Brain pericyte (primary cell): ENCODE data around the gene RGPD5.
"Not testable (repeated sequence)": the region's sequence is repeated elsewhere in the genome, so short reads cannot be mapped to it uniquely, and the experiment has no call there.

ENCODE experiments used
- DNase-seq: peaks from one replicate; pipeline ENCODE4 v3.0.0-alpha.2; 2012; ENCODE audit warnings: low read depth, low spot score

The RGPD5 gene

GRCh38 chr2:109794074-109794737, at the start of gene RGPD5:
RGPD5 (plus strand) TSS chr2:109794305; CDS start chr2:109794466, 161 bp downstream.
- not testable (repeated sequence) for DNase-seq

- not testable (repeated sequence) for DNase-seq
Measured at GRCh38 chr2:109751572-109751971, 42.5 kb upstream of the RGPD5 start.

- not testable (repeated sequence) for DNase-seq
Measured at GRCh38 chr2:109757163-109757824, 36.8 kb upstream of the RGPD5 start.

- DNase-seq = not testable (repeated sequence)
Measured at GRCh38 chr2:109760265-109761042, 33.7 kb upstream of the RGPD5 start.

GRCh38 chr2:109761043-109761454, 33.1 kb upstream of the RGPD5 start:
- not testable (repeated sequence) for DNase-seq

GRCh38 chr2:109761976-109762375, 32.1 kb upstream of the RGPD5 start:
- not testable (repeated sequence) for DNase-seq

- DNase-seq = not testable (repeated sequence)
Measured at GRCh38 chr2:109766074-109766473, 28.0 kb upstream of the RGPD5 start.

GRCh38 chr2:109766886-109767578, 27.1 kb upstream of the RGPD5 start:
- DNase-seq = not testable (repeated sequence)

GRCh38 chr2:109768934-109769333, 25.2 kb upstream of the RGPD5 start:
- DNase-seq = not testable (repeated sequence)

GRCh38 chr2:109779118-109779517, 15.0 kb upstream of the RGPD5 start:
- DNase-seq = not testable (repeated sequence)

GRCh38 chr2:109781147-109781816, 12.8 kb upstream of the RGPD5 start:
- not testable (repeated sequence) for DNase-seq

GRCh38 chr2:109782446-109782993, 11.6 kb upstream of the RGPD5 start:
- not testable (repeated sequence) for DNase-seq

GRCh38 chr2:109791530-109792279, 2.4 kb upstream of the RGPD5 start:
- DNase-seq = not testable (repeated sequence)

- not testable (repeated sequence) for DNase-seq
Measured at GRCh38 chr2:109792659-109793058, 1.4 kb upstream of the RGPD5 start.

GRCh38 chr2:109871129-109871751, 77.1 kb downstream of the RGPD5 start:
- DNase-seq = not testable (repeated sequence)

GRCh38 chr2:109876625-109877024, 82.5 kb downstream of the RGPD5 start:
- not testable (repeated sequence) for DNase-seq

- not testable (repeated sequence) for DNase-seq
Measured at GRCh38 chr2:109882112-109882511, 88.0 kb downstream of the RGPD5 start.

GRCh38 chr2:109888414-109888813, 94.3 kb downstream of the RGPD5 start:
- not testable (repeated sequence) for DNase-seq

- DNase-seq = not testable (repeated sequence)
Measured at GRCh38 chr2:109889909-109890308, 95.8 kb downstream of the RGPD5 start.
